Measurements from ENCODE around the gene ACSS1.

DNA sequence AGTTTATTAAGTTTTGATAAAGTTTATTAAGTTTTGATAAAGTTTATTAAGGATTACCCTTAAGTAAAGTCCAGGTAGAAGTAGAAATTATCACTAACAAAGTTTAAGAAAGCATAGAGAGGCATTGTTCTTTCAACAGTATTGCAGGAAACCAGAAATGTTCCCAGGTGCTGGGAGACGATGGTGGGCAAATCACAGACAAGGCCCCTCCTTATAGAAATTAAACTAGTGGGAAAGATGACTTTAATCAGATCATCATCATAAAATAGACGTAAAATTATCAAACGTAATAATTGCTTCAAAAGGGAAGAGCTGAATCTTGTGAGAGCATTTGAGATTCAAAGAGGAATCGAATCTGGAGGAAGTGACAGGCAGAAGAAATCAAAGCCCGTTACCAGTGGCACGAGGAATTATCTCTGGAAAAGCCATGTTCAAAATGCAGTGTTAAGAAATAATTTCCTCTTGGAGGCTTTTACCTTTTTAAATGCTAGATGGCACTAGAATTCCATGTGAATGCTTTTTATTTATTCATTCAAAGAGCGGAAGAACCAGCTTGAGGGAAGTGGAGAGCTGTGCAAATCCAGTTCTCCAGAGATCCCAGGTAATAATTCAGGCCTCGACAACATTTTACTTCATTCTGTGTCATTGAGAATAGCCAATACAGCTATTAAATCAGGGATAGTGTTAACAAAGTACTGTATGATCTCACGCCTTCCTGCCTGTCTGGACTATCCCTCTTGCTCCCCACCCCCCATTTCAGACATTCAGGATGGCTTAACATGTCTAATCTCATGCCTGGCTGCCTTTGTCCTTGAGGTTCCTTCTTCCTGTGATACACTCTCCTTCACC lies 64.4 kb downstream of the ACSS1 start:
- TF ChIP-seq, protein P1, sequence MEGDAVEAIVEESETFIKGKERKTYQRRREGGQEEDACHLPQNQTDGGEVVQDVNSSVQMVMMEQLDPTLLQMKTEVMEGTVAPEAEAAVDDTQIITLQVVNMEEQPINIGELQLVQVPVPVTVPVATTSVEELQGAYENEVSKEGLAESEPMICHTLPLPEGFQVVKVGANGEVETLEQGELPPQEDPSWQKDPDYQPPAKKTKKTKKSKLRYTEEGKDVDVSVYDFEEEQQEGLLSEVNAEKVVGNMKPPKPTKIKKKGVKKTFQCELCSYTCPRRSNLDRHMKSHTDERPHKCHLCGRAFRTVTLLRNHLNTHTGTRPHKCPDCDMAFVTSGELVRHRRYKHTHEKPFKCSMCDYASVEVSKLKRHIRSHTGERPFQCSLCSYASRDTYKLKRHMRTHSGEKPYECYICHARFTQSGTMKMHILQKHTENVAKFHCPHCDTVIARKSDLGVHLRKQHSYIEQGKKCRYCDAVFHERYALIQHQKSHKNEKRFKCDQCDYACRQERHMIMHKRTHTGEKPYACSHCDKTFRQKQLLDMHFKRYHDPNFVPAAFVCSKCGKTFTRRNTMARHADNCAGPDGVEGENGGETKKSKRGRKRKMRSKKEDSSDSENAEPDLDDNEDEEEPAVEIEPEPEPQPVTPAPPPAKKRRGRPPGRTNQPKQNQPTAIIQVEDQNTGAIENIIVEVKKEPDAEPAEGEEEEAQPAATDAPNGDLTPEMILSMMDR (IDR thresholded peaks at IDR 0.05; ENCODE audit: low read depth, low read length, poor library complexity, severe bottlenecking), result no peak
- TF ChIP-seq EZH2phosphoT487 (IDR thresholded peaks at IDR 0.05; ENCODE audit: borderline replicate concordance, low read length), result no peak

Measured in DOHH2 (cell line).